T-cell (primary cell): Measurements from ENCODE around the gene RAB40B. TPM values are rescaled to one million over a fixed set of nuclear protein-coding genes. Genes with fewer than 3 reads are reported as not detected.

ENCODE experiments used
- ATAC-seq, 4 experiments: fragments of 200-7000 bp in 3 of 4; fragments of 150-1000 bp in 1 of 4; cut with Tn5 transposase; replicated peaks in 1 of 4; 1 replicate in 3 of 4; 2 replicates in 1 of 4; pipeline ENCODE4 v1.10.0; 2021; ENCODE audit warnings: moderate library complexity in 3 of 4, mild to moderate bottlenecking in 2 of 4, moderate number of reproducible peaks in 1 of 4
- CTCF ChIA-PET, 2 donors: fragments of 300-600 bp; sonication (Branson Sonifier 250); formaldehyde crosslinking; loops; one replicate each; lab custom pipeline; 2022; ENCODE audit warnings: antibody characterized with exemption in 2 of 2; lab: Charles Lee
- POLR2A ChIA-PET, 2 donors: fragments of 300-600 bp; sonication (Branson Sonifier 250); formaldehyde crosslinking; loops; one replicate each; lab custom pipeline; 2022; ENCODE audit warnings: antibody characterized with exemption in 2 of 2; lab: Charles Lee
- DNase-seq, 35 experiments: peaks; one replicate each; pipeline versions ENCODE4 v3.0.0 to v3.0.0-alpha.2; 2013 to 2023
- H3K27ac ChIP-seq: one replicate; pipeline ENCODE4 v1.5.1; 2013; ENCODE audit warnings: low read length
- H3K27me3 ChIP-seq, 2 experiments: replicated peaks in 1 of 2; 1 replicate in 1 of 2; 2 replicates in 1 of 2; pipeline versions ENCODE4 v1.6.1 to v1.7.0; 2013; ENCODE audit warnings: low read length in 1 of 2, mixed read lengths in 1 of 2; ENCODE audit not compliant: control insufficient read depth in 2 of 2, insufficient read depth in 2 of 2; ENCODE audit errors: extremely low read depth in 1 of 2
- H3K36me3 ChIP-seq, 2 donors: 1 replicate in 1 of 2; 2 replicates in 1 of 2; pipeline versions ENCODE4 v1.6.1 to v1.7.0; 2013; ENCODE audit warnings: low read length in 1 of 2; ENCODE audit not compliant: control insufficient read depth in 2 of 2, insufficient read depth in 1 of 2; ENCODE audit errors: extremely low read depth in 1 of 2
- H3K4me1 ChIP-seq, 2 experiments: 1 replicate in 1 of 2; 2 replicates in 1 of 2; pipeline versions ENCODE4 v1.6.1 to v1.7.0; 2013; ENCODE audit warnings: low read length in 2 of 2, mixed read lengths in 1 of 2; ENCODE audit not compliant: insufficient read depth in 2 of 2, control insufficient read depth in 1 of 2; ENCODE audit errors: extremely low read depth in 1 of 2
- H3K4me3 ChIP-seq, 2 donors: 1 replicate in 1 of 2; 2 replicates in 1 of 2; pipeline versions ENCODE4 v1.5.1 to v1.7.0; 2013; ENCODE audit warnings: mild to moderate bottlenecking in 2 of 2, low read length in 1 of 2, moderate library complexity in 1 of 2; ENCODE audit not compliant: control insufficient read depth in 1 of 2; ENCODE audit errors: extremely low read depth in 1 of 2
- H3K9me3 ChIP-seq: 2 replicates; pipeline ENCODE4 v1.7.0; 2013
- H3K27ac Mint-ChIP-seq, 2 donors: one replicate each; pipeline ENCODE4 v1.8.0; 2020 to 2021; ENCODE audit warnings: mild to moderate bottlenecking in 2 of 2, mixed read lengths in 2 of 2
- H3K27me3 Mint-ChIP-seq, 2 donors: one replicate each; pipeline ENCODE4 v1.8.0; 2021 to 2022; ENCODE audit warnings: mixed read lengths in 2 of 2
- H3K36me3 Mint-ChIP-seq: one replicate; pipeline ENCODE4 v1.8.0; 2021; ENCODE audit warnings: mixed read lengths
- H3K4me1 Mint-ChIP-seq, 3 donors: one replicate each; pipeline ENCODE4 v1.8.0; 2020 to 2022; ENCODE audit warnings: mixed read lengths in 3 of 3, mild to moderate bottlenecking in 1 of 3
- H3K4me3 Mint-ChIP-seq, 3 donors: one replicate each; pipeline ENCODE4 v1.8.0; 2020 to 2022; ENCODE audit warnings: mild to moderate bottlenecking in 3 of 3, mixed read lengths in 3 of 3, moderate library complexity in 3 of 3
- H3K9me3 Mint-ChIP-seq, 3 donors: one replicate each; pipeline ENCODE4 v1.8.0; 2020 to 2022; ENCODE audit warnings: mixed read lengths in 3 of 3
- WGBS: methylation state at CpG from one replicate; pipeline ENCODE4 v1.1.5; 2013; ENCODE audit warnings: missing lambda C conversion rate; ENCODE audit not compliant: insufficient coverage; 5-methylcytosine and 5-hydroxymethylcytosine counted together
- total RNA-seq, 35 experiments: library from RNA in 6 of 35; stranded (reverse) in 6 of 35; fragments of 120-200 nt in 1 of 35; gene quantifications; one replicate each; pipeline versions ENCODE4 v1.2.1 to v1.2.4 and lab custom pipeline; 2013 to 2026

Gene RAB40B
- total RNA-seq, 5 donors from 2014 or later (not counting 1 experiment from before 2014, with no cell fraction given) = 4.4 to 8.7 (median 7.1) TPM

DNA sequence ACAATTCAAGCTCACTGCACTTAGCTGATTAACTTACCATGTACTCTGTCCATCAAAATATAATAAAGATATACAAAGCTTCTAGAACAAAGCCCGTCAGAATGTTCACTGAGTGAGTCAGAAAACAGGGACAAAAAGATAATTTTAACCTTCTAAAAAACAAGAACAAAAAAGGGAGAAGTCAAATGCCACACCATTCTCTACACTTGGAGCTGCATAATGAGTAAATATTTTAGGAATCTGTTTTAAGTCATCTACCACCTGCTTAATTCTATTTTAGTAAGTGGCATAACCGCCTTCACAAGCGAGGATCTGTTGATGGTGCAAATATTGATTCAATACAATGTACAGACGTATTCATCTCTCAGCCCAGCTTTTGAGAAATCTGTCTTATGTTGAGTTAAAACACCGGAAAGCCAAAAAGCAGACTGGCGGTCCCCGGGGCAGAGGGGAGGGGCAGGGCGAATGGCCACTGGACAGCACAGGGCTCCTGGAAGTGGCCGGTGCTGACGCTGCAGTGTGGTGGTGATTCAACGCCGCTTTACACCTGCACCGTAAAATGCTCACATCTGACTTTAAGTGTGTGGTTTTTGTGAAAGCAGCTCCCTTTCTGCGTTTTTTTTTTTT is 20.1 kb downstream of the RAB40B start:
- Histone ChIP-seq H3K36me3 (no peaks in the 10 kb centered on the region), H3K4me1 (no peaks in the 10 kb centered on the region), H3K27me3 (peaks cover 0 to 3% of the 10 kb centered on the region in 2 experiments), H3K9me3 (no peaks in the 10 kb centered on the region), H3K4me3 (no peak overlapping the region), H3K27ac (no peak overlapping the region)
- POLR2A ChIA-PET = no interaction called here
- Mint-ChIP-seq H3K4me3 (no peak overlapping the region), H3K27me3 (no peaks in the 10 kb centered on the region), H3K36me3 (peaks cover 9% of the 10 kb centered on the region), H3K4me1 (no peaks in the 10 kb centered on the region), H3K27ac (no peak overlapping the region), H3K9me3 (peaks cover 4 to 10% (median 9%) of the 10 kb centered on the region in 3 donors)
- CTCF ChIA-PET = no interaction called here
- no peak for ATAC-seq
- 99% methylated on average over 7 of the region's 14 CpGs for WGBS
- DNase-seq = no peak

DNA sequence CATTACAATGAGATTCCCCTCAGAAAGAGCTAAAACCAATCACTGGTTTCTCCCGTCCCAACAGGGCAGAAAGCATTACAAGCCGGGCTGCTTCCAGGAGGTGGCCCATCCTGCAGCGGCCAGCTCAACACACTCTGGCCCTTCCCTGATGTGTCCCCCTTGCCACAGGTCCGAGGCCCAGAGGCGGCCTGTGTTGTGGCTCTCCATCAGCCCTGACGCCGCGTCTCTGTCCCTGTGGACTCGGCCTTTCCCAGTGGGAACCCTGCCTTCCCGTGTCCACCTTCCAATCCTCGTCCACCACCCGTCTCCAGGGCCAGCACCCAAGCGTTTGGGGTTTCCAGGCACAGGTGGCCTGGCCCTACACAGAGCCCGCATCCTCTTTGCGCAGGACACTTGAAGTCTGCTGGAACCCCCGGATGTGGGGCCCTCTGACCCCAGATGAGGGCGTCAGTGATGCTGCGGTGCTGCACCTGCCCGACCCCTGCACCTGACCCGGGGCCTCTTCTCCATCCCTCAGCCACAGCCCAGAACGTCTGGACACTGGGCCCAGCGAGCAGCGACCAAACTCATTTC is 21.1 kb downstream of the RAB40B start:
- Mint-ChIP-seq H3K27ac (no peak overlapping the region), H3K4me1 (peaks cover 0 to 3% (median 0%) of the 10 kb centered on the region in 3 donors), H3K27me3 (no peaks in the 10 kb centered on the region), H3K36me3 (peaks cover 9% of the 10 kb centered on the region), H3K4me3 (no peak overlapping the region), H3K9me3 (peaks cover 4 to 10% (median 9%) of the 10 kb centered on the region in 3 donors)
- Histone ChIP-seq H3K4me1 (no peaks in the 10 kb centered on the region), H3K36me3 (no peaks in the 10 kb centered on the region), H3K27ac (no peak overlapping the region), H3K4me3 (no peak overlapping the region), H3K9me3 (no peaks in the 10 kb centered on the region), H3K27me3 (peaks cover 0 to 3% of the 10 kb centered on the region in 2 experiments)
- no peak for ATAC-seq
- ChIA-PET POLR2A (no interaction called here), CTCF (no interaction called here)
- 88% methylated on average over 22 of the region's 23 CpGs for WGBS
- DNase-seq = no peak

DNA sequence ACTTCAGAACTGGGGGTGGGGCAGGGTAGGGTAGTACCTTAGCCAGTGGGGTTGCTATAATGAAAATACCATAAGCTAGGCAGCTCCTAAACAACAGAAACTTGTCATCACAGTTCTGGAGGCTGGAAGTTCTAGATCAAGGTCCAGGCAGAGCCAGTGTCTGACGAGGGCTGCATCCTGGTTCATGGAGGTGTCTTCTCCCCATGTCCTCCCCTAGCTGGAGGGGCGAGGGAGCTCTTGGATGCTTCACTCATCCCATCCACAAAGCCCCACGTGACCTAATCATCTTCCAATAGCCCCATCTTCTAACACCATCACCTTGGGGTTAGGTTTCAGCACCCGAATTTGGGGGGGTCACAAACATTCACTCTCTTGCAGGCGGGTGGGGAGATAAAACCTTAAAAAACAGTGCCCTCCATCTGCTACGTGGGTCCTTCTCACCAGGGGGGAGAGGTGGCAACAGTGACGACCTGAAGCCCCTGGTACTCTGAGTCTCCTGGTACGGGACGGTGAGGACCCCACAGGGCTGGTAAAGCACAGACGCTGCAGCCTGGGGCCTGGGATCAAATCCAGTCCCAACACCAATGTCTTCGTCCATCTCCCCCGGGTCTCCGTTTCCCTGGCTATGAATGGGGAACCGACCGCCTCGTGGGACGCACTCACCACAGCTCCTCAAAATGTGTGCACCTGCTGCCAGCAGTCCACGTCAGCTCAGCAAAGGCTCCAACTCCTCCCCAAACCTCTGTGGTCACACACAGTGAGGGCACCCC is 22.8 kb downstream of the RAB40B start:
- no peak overlapping the region for H3K27ac ChIP-seq
- no peaks in the 10 kb centered on the region for H3K9me3 ChIP-seq
- Mint-ChIP-seq H3K36me3 (no peaks in the 10 kb centered on the region), H3K9me3 (no peaks in the 10 kb centered on the region), H3K4me3 (no peak overlapping the region), H3K4me1 (peaks cover 0 to 7% (median 7%) of the 10 kb centered on the region in 3 donors), H3K27ac (no peak overlapping the region), H3K27me3 (no peaks in the 10 kb centered on the region)
- no peak overlapping the region for H3K4me3 ChIP-seq
- DNase-seq (no peak), ATAC-seq (no peak)
- H3K27me3 ChIP-seq = peaks cover 0 to 3% of the 10 kb centered on the region in 2 experiments
- ChIA-PET POLR2A (interaction anchor here in 1 of 2 donors (0.5 kb wide), 1 partner anchor 18 kb away, joined by 7 read pairs; no protein-coding TSS in a partner anchor), CTCF (no interaction called here)
- WGBS = 87% methylated on average over 10 of the region's 18 CpGs
- no peaks in the 10 kb centered on the region for H3K36me3 ChIP-seq
- H3K4me1 ChIP-seq = no peaks in the 10 kb centered on the region

DNA sequence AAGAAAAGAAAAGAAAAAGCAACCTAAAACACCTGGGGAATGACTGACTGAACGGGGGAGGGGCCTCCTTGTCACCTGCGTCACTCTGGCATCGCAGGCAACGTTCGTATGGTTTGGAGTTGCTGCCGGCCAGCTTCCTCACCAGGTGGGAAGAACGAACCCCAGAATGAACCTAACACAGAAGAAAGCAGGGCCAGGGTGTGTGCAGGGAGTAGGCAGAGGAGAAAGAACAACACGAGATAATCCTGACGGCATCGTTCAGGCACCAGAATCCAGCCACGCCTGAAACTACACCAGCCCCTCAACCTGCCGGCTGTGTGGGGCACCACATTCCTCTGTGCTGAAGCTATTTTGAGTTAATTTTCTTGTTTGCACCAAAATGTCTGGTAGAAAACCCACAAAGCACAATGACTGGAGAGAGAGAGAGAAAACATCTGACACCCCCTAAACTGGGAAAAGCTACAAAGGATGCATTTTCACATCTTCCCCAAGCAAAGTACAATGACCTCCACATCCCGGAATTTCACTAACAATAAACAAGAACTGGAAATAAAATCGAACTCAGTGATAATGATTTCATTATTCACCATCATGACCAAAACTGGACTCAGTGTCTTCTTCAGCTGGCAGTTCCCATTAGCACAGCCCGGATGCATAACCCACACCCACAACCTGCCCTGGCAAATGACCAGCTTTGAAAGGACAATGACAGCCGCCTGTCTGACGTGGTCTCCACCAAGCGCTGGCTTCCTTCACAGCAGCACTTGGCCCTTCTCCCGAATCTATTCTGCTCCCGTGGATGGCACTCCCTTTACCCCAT is 23.6 kb downstream of the RAB40B start:
- Mint-ChIP-seq H3K9me3 (no peaks in the 10 kb centered on the region), H3K4me3 (no peak overlapping the region), H3K27me3 (no peaks in the 10 kb centered on the region), H3K36me3 (no peaks in the 10 kb centered on the region), H3K27ac (no peak overlapping the region), H3K4me1 (peaks cover 0 to 7% (median 7%) of the 10 kb centered on the region in 3 donors)
- ATAC-seq (no peak), DNase-seq (no peak)
- no peaks in the 10 kb centered on the region for H3K4me1 ChIP-seq
- H3K9me3 ChIP-seq = no peaks in the 10 kb centered on the region
- ChIA-PET POLR2A (interaction anchor here in 1 of 2 donors (0.5 kb wide), 1 partner anchor 17 kb away, joined by 7 read pairs; no protein-coding TSS in a partner anchor), CTCF (no interaction called here)
- 96% methylated on average over 3 of the region's 20 CpGs for WGBS
- no peak overlapping the region for H3K4me3 ChIP-seq
- no peak overlapping the region for H3K27ac ChIP-seq
- H3K36me3 ChIP-seq = no peaks in the 10 kb centered on the region
- peaks cover 0 to 3% of the 10 kb centered on the region in 2 experiments for H3K27me3 ChIP-seq

DNA sequence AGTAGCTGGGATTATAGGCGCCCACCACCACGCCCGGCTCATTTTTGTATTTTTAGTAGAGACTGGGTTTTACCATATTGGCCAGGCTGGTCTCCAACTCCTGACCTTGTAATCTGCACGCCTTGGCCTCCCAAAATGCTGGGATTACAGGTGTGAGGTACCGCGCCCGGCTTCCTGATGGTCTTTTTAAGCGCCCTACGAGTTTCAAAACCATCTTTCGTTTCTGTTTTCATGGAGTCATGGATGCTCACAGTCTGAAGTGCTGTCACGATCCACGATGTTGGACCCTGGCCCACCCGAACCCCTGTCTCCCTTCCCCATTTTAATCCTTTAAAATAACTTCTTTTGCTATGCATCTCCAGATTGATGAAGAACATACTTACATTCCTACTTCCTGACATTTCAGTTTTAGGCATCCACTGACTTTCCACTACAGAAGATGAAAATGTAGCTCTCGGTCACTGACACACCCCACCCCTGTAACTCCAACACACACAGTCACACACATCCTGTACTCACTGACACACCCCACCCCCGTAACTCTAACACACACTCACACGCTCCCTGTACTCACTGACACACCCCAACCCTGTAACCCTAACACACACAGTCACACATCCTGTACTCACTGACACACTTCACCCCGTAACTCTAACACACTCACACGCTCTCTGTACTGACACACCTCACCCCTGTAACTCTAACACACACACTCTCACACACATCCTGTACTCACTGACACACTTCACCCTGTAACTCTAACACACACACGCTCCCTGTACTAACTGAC is 27.6 kb downstream of the RAB40B start:
- WGBS = 90% methylated on average over 15 of the region's 19 CpGs
- Histone ChIP-seq H3K27me3 (peaks cover 0 to 3% of the 10 kb centered on the region in 2 experiments), H3K4me1 (peaks cover 0 to 5% of the 10 kb centered on the region in 2 experiments), H3K4me3 (no peak overlapping the region), H3K36me3 (no peaks in the 10 kb centered on the region), H3K27ac (no peak overlapping the region), H3K9me3 (no peaks in the 10 kb centered on the region)
- peaks cover 3% of the 10 kb centered on the region for H3K36me3 Mint-ChIP-seq
- no peak for DNase-seq
- H3K27ac Mint-ChIP-seq = no peak overlapping the region
- peaks cover 5 to 13% (median 12%) of the 10 kb centered on the region in 3 donors for H3K4me1 Mint-ChIP-seq
- H3K27me3 Mint-ChIP-seq = no peaks in the 10 kb centered on the region
- ChIA-PET CTCF (interaction anchor here in 1 of 2 donors (0.7 kb wide), 1 partner anchor 97 kb away, joined by 6 read pairs; no protein-coding TSS in a partner anchor), POLR2A (no interaction called here)
- no peaks in the 10 kb centered on the region for H3K9me3 Mint-ChIP-seq
- no peak overlapping the region for H3K4me3 Mint-ChIP-seq
- no peak for ATAC-seq
